H9 (cell line): ENCODE data around the gene NOS3. TPM values are rescaled to one million over a fixed set of nuclear protein-coding genes. Genes with fewer than 3 reads are reported as not detected.

Experiments used
- DNase-seq: peaks from one replicate; pipeline ENCODE4 v3.0.0-alpha.2; 2017
- H2AFZ ChIP-seq: one replicate; pipeline ENCODE4 v1.6.1; 2013; ENCODE audit warnings: mild to moderate bottlenecking, low read length, control low read depth, moderate library complexity
- H2AK5ac ChIP-seq: 2 replicates; pipeline ENCODE4 v1.6.1; 2013; ENCODE audit warnings: low read length, control low read depth, mixed read lengths; ENCODE audit not compliant: insufficient read length
- H2BK120ac ChIP-seq: one replicate; pipeline ENCODE4 v1.6.1; 2013; ENCODE audit warnings: low read depth, mild to moderate bottlenecking, low read length, control low read depth, inconsistent platforms; ENCODE audit not compliant: poor library complexity, severe bottlenecking
- H2BK12ac ChIP-seq: 2 replicates; pipeline ENCODE4 v1.6.1; 2013; ENCODE audit warnings: low read length, control low read depth, mixed read lengths, low read depth; ENCODE audit not compliant: insufficient read length
- H2BK15ac ChIP-seq: 2 replicates; pipeline ENCODE4 v1.6.1; 2013; ENCODE audit warnings: low read depth, low read length, control low read depth
- H2BK20ac ChIP-seq: one replicate; pipeline ENCODE4 v1.6.1; 2013; ENCODE audit warnings: low read depth, mild to moderate bottlenecking, low read length, control low read depth, inconsistent platforms; ENCODE audit not compliant: poor library complexity, severe bottlenecking
- H2BK5ac ChIP-seq: 2 replicates; pipeline ENCODE4 v1.6.1; 2013; ENCODE audit warnings: low read length, control low read depth, mixed read lengths; ENCODE audit not compliant: insufficient read length
- H3K14ac ChIP-seq: 2 replicates; pipeline ENCODE4 v1.6.1; 2013; ENCODE audit warnings: low read length, control low read depth; ENCODE audit not compliant: insufficient read depth
- H3K18ac ChIP-seq: 2 replicates; pipeline ENCODE4 v1.6.1; 2013; ENCODE audit warnings: low read depth, mild to moderate bottlenecking, mixed read lengths, low read length, control low read depth; ENCODE audit not compliant: insufficient read length
- H3K23ac ChIP-seq: 2 replicates; pipeline ENCODE4 v1.6.1; 2013; ENCODE audit warnings: low read length, control low read depth, mixed read lengths, low read depth; ENCODE audit not compliant: insufficient read length
- H3K23me2 ChIP-seq: 2 replicates; pipeline ENCODE4 v1.6.1; 2013; ENCODE audit warnings: low read depth, mild to moderate bottlenecking, mixed read lengths, low read length, control low read depth; ENCODE audit not compliant: insufficient read length, poor library complexity, severe bottlenecking
- H3K27ac ChIP-seq: 2 replicates; pipeline ENCODE4 v1.5.1; 2013; ENCODE audit warnings: low read length, control low read depth, mixed read lengths, low read depth; ENCODE audit not compliant: insufficient read length
- H3K27me3 ChIP-seq: 2 replicates; pipeline ENCODE4 v1.6.1; 2013; ENCODE audit warnings: low read length, control low read depth, inconsistent platforms; ENCODE audit not compliant: insufficient read depth
- H3K4ac ChIP-seq: 2 replicates; pipeline ENCODE4 v1.6.1; 2013; ENCODE audit warnings: low read depth, mild to moderate bottlenecking, control low read depth, inconsistent platforms, low read length, moderate library complexity
- H3K4me1 ChIP-seq: 2 replicates; pipeline ENCODE4 v1.6.1; 2013; ENCODE audit warnings: low read length, control low read depth, inconsistent platforms; ENCODE audit not compliant: insufficient read depth
- H3K4me2 ChIP-seq: 2 replicates; pipeline ENCODE4 v1.6.1; 2013; ENCODE audit warnings: low read length, control low read depth, mixed read lengths; ENCODE audit not compliant: insufficient read length, insufficient read depth
- H3K56ac ChIP-seq: 2 replicates; pipeline ENCODE4 v1.6.1; 2013; ENCODE audit warnings: low read depth, mild to moderate bottlenecking, mixed read lengths, low read length, control low read depth; ENCODE audit not compliant: insufficient read length
- H3K79me1 ChIP-seq: 2 replicates; pipeline ENCODE4 v1.6.1; 2013; ENCODE audit warnings: low read depth, mild to moderate bottlenecking, moderate library complexity, low read length, control low read depth, inconsistent platforms; ENCODE audit not compliant: insufficient read depth, poor library complexity, severe bottlenecking
- H3K79me2 ChIP-seq: 2 replicates; pipeline ENCODE4 v1.6.1; 2013; ENCODE audit warnings: low read length, control low read depth, inconsistent platforms; ENCODE audit not compliant: insufficient read depth
- H3K9ac ChIP-seq: 2 replicates; pipeline ENCODE4 v1.6.1; 2013; ENCODE audit warnings: low read length, control low read depth, mixed read lengths; ENCODE audit not compliant: insufficient read length; ENCODE audit errors: extremely low read depth
- H3K9me3 ChIP-seq: one replicate; pipeline ENCODE4 v1.6.1; 2013; ENCODE audit warnings: low read depth, low read length, inconsistent platforms; ENCODE audit not compliant: control insufficient read depth
- H3T11ph ChIP-seq: one replicate; pipeline ENCODE4 v1.6.1; 2013; ENCODE audit warnings: mild to moderate bottlenecking, low read length, control low read depth, inconsistent platforms
- H4K20me1 ChIP-seq: one replicate; pipeline ENCODE4 v1.6.1; 2013; ENCODE audit not compliant: control insufficient read depth, insufficient read length, insufficient read depth
- H4K5ac ChIP-seq: 2 replicates; pipeline ENCODE4 v1.6.1; 2013; ENCODE audit warnings: low read depth, mild to moderate bottlenecking, mixed read lengths, low read length, control low read depth; ENCODE audit not compliant: insufficient read length
- H4K8ac ChIP-seq: replicated peaks from 2 replicates; pipeline ENCODE4 v1.6.1; 2013; ENCODE audit warnings: low read length, control low read depth, mixed read lengths, low read depth; ENCODE audit not compliant: insufficient read length
- H4K91ac ChIP-seq: 2 replicates; pipeline ENCODE4 v1.6.1; 2013; ENCODE audit warnings: low read depth, mild to moderate bottlenecking, moderate library complexity, mixed read lengths, low read length, control low read depth; ENCODE audit not compliant: insufficient read length
- H3K27ac Mint-ChIP-seq, 3 experiments: 2 replicates in 2 of 3; 3 replicates in 1 of 3; pipeline ENCODE4 v1.8.0; 2020 to 2021; ENCODE audit warnings: mixed read lengths in 3 of 3, mild to moderate bottlenecking in 1 of 3, moderate library complexity in 1 of 3
- H3K27me3 Mint-ChIP-seq: 2 replicates; pipeline ENCODE4 v1.8.0; 2021; ENCODE audit warnings: low read depth, mild to moderate bottlenecking, moderate library complexity, mixed read lengths
- H3K36me3 Mint-ChIP-seq, 3 experiments: 2 replicates in 2 of 3; 3 replicates in 1 of 3; pipeline ENCODE4 v1.8.0; 2020 to 2021; ENCODE audit warnings: low read depth in 3 of 3, mixed read lengths in 3 of 3; ENCODE audit not compliant: insufficient read depth in 1 of 3
- H3K4me1 Mint-ChIP-seq, 2 experiments: 2 replicates each; pipeline ENCODE4 v1.8.0; 2020; ENCODE audit warnings: mixed read lengths in 2 of 2
- H3K4me3 Mint-ChIP-seq, 2 experiments: 2 replicates in 1 of 2; 3 replicates in 1 of 2; pipeline ENCODE4 v1.8.0; 2020 to 2021; ENCODE audit warnings: mild to moderate bottlenecking in 2 of 2, mixed read lengths in 2 of 2, moderate library complexity in 1 of 2
- H3K9me3 Mint-ChIP-seq, 2 experiments: 2 replicates in 1 of 2; 3 replicates in 1 of 2; pipeline ENCODE4 v1.8.0; 2020; ENCODE audit warnings: mild to moderate bottlenecking in 2 of 2, mixed read lengths in 2 of 2, moderate library complexity in 1 of 2
- CTCF ChIP-seq: fragments of 200-600 bp; sonication (generic); conservative IDR thresholded peaks from 3 replicates; pipeline ENCODE4 v1.8.0; 2021; ENCODE audit warnings: antibody characterized with exemption, mild to moderate bottlenecking
- WGBS: extraction: QIAGEN DNeasy Blood & Tissue Kit; methylation state at CpG from one replicate; pipeline ENCODE4 v1.1.7; 2013; ENCODE audit warnings: missing lambda C conversion rate, low lambda C conversion rate, mixed read lengths; ENCODE audit not compliant: insufficient read length; ENCODE audit errors: extremely low coverage; 5-methylcytosine and 5-hydroxymethylcytosine counted together
- total RNA-seq: library from RNA; stranded (reverse); gene quantifications from 2 replicates; pipeline ENCODE4 v1.2.1, GENCODE V29; 2021

NOS3 gene
- total RNA-seq, 1 experiment from 2014 or later = 4.5 TPM

GRCh38 chr7:150962553-150963399, 28.0 kb upstream of the NOS3 start:
- no peak overlapping the region for H3K56ac ChIP-seq
- Mint-ChIP-seq H3K36me3 (no peaks in the 10 kb centered on the region), H3K9me3 (no peaks in the 10 kb centered on the region), H3K27ac (0 out of 7 replicates have a peak overlapping the region, but pooled peaks of 1 of the 3 experiments have one; percentile 32), H3K4me1 (peaks cover 16 to 24% of the 10 kb centered on the region in 2 experiments), H3K4me3 (no peak overlapping the region; a peak in 1 of 5 replicates), H3K27me3 (peaks cover under 1% of the 10 kb centered on the region; the same call in 1 of the 2 replicates)
- no peak overlapping the region for H2BK5ac ChIP-seq
- no peak overlapping the region for H3K4ac ChIP-seq
- H3K9me3 ChIP-seq = no peaks in the 10 kb centered on the region
- no peak overlapping the region for H4K91ac ChIP-seq
- H3T11ph ChIP-seq = no peak overlapping the region
- no peaks in the 10 kb centered on the region for H3K4me1 ChIP-seq
- peak; percentile 95 for TF ChIP-seq CTCF
- no peak overlapping the region for H4K5ac ChIP-seq
- no peaks in the 10 kb centered on the region for H3K79me2 ChIP-seq
- H3K23me2 ChIP-seq = no peaks in the 10 kb centered on the region
- no peaks in the 10 kb centered on the region for H4K20me1 ChIP-seq
- H3K23ac ChIP-seq = no peak overlapping the region
- no peak overlapping the region for H3K27ac ChIP-seq
- DNase-seq = peak; percentile 82
- H2AK5ac ChIP-seq = no peak overlapping the region
- no peak overlapping the region for H2BK12ac ChIP-seq
- H2BK20ac ChIP-seq = no peak overlapping the region
- no peaks in the 10 kb centered on the region for H3K79me1 ChIP-seq
- H2BK15ac ChIP-seq = no peak overlapping the region
- no peak overlapping the region for H2AFZ ChIP-seq
- no peak overlapping the region for H3K4me2 ChIP-seq
- H3K27me3 ChIP-seq = no peaks in the 10 kb centered on the region
- no peak overlapping the region for H3K9ac ChIP-seq
- no peak overlapping the region for H4K8ac ChIP-seq
- no peak overlapping the region; the same call in 1 of the 2 replicates for H3K14ac ChIP-seq
- no CpG with 5 or more reads among the region's 23 CpGs for WGBS
- H2BK120ac ChIP-seq = no peak overlapping the region
- no peak overlapping the region for H3K18ac ChIP-seq
